Astrocyte (in vitro differentiated cells and primary cell): ENCODE results near the gene ZP1. TPM values are rescaled to one million over a fixed set of nuclear protein-coding genes. Genes with fewer than 3 reads are reported as not detected.

ENCODE experiments used
- DNase-seq: peaks from one replicate; pipeline ENCODE4 v3.0.0-alpha.2; 2010; ENCODE audit warnings: low read depth
- FAIRE-seq: peaks from 2 replicates; lab custom pipeline; 2011; peaks lifted over from hg19 to GRCh38; lab: Jason Lieb, UNC
- H2AFZ ChIP-seq: 2 replicates; pipeline ENCODE4 v1.6.0; 2012; ENCODE audit warnings: low read depth, low read length, inconsistent platforms
- H3K27ac ChIP-seq: 2 replicates; pipeline ENCODE4 v1.5.1; 2011; ENCODE audit warnings: low read depth, low read length, inconsistent platforms
- H3K27me3 ChIP-seq: 2 replicates; pipeline ENCODE4 v1.6.0; 2011; ENCODE audit warnings: low read length, inconsistent platforms; ENCODE audit not compliant: insufficient read depth
- H3K36me3 ChIP-seq: 2 replicates; pipeline ENCODE4 v1.5.1; 2011; ENCODE audit warnings: low read length, inconsistent platforms; ENCODE audit not compliant: insufficient read depth
- H3K4me1 ChIP-seq: 2 replicates; pipeline ENCODE4 v1.5.1; 2011; ENCODE audit warnings: low read length, inconsistent platforms; ENCODE audit not compliant: insufficient read depth
- H3K4me2 ChIP-seq: 2 replicates; pipeline ENCODE4 v1.6.0; 2012; ENCODE audit warnings: low read length, inconsistent platforms
- H3K4me3 ChIP-seq: 2 replicates; pipeline ENCODE4 v1.5.1; 2011; ENCODE audit warnings: low read depth, mild to moderate bottlenecking, low read length, inconsistent platforms; ENCODE audit not compliant: insufficient read depth
- H3K79me2 ChIP-seq: 2 replicates; pipeline ENCODE4 v1.6.0; 2012; ENCODE audit warnings: mild to moderate bottlenecking, low read length, inconsistent platforms; ENCODE audit not compliant: insufficient read depth
- H3K9ac ChIP-seq: 2 replicates; pipeline ENCODE4 v1.6.0; 2012; ENCODE audit warnings: mild to moderate bottlenecking, low read length, inconsistent platforms
- H3K9me3 ChIP-seq: 2 replicates; pipeline ENCODE4 v1.5.1; 2012; ENCODE audit warnings: low read depth, mild to moderate bottlenecking, low read length, inconsistent platforms; ENCODE audit not compliant: insufficient read depth
- H4K20me1 ChIP-seq: 2 replicates; pipeline ENCODE4 v1.6.0; 2012; ENCODE audit warnings: low read length, inconsistent platforms; ENCODE audit not compliant: insufficient read depth
- H3K27ac Mint-ChIP-seq: one replicate; pipeline ENCODE4 v1.8.0; 2021; ENCODE audit warnings: mild to moderate bottlenecking, mixed read lengths; ENCODE audit not compliant: unreplicated experiment
- H3K27me3 Mint-ChIP-seq: one replicate; pipeline ENCODE4 v1.8.0; 2021; ENCODE audit warnings: low read depth, mixed read lengths; ENCODE audit not compliant: unreplicated experiment
- H3K36me3 Mint-ChIP-seq: one replicate; pipeline ENCODE4 v1.8.0; 2021; ENCODE audit warnings: low read depth, mixed read lengths; ENCODE audit not compliant: unreplicated experiment
- H3K4me1 Mint-ChIP-seq: one replicate; pipeline ENCODE4 v1.8.0; 2021; ENCODE audit warnings: low read depth, mixed read lengths; ENCODE audit not compliant: unreplicated experiment
- H3K4me3 Mint-ChIP-seq: one replicate; pipeline ENCODE4 v1.8.0; 2021; ENCODE audit warnings: mild to moderate bottlenecking, moderate library complexity, mixed read lengths; ENCODE audit not compliant: unreplicated experiment
- H3K9me3 Mint-ChIP-seq: one replicate; pipeline ENCODE4 v1.8.0; 2021; ENCODE audit warnings: mild to moderate bottlenecking, mixed read lengths; ENCODE audit not compliant: unreplicated experiment
- EZH2 ChIP-seq: IDR thresholded peaks from 2 replicates; pipeline ENCODE4 v1.6.1; 2012; ENCODE audit warnings: mild to moderate bottlenecking, low read length, inconsistent platforms; ENCODE audit not compliant: insufficient read depth
- total RNA-seq: library from RNA; stranded (reverse); gene quantifications from 2 replicates; pipeline ENCODE4 v1.2.1, GENCODE V29; 2021
- TF ChIP-seq, protein P1 (sequence below): IDR thresholded peaks from 2 replicates; pipeline ENCODE4 v1.5.1; 2011; ENCODE audit warnings: low read depth, mild to moderate bottlenecking, inconsistent platforms, low read length, moderate library complexity; ENCODE audit not compliant: insufficient read depth

The ZP1 gene
- total RNA-seq, 1 donor from 2014 or later: not detected

DNA sequence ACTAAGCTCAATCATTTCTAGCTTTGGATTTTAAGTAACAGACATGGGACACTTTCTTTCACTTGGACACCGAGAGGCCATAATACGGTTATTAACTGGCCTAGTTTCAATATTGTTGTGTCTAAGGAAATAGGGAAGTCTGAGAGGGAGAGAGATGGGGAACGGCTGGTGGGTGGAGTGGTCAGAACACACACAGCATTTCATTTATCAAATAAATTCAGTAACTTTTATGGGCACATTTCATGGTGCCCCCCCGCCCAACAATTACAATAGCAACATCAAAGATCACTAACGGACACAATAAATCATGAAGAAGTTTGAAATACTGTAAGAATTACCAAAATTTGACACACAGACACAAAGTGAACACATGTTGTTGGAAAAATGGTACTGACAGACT, 28.3 kb downstream of the ZP1 start:
- TF ChIP-seq, protein P1, sequence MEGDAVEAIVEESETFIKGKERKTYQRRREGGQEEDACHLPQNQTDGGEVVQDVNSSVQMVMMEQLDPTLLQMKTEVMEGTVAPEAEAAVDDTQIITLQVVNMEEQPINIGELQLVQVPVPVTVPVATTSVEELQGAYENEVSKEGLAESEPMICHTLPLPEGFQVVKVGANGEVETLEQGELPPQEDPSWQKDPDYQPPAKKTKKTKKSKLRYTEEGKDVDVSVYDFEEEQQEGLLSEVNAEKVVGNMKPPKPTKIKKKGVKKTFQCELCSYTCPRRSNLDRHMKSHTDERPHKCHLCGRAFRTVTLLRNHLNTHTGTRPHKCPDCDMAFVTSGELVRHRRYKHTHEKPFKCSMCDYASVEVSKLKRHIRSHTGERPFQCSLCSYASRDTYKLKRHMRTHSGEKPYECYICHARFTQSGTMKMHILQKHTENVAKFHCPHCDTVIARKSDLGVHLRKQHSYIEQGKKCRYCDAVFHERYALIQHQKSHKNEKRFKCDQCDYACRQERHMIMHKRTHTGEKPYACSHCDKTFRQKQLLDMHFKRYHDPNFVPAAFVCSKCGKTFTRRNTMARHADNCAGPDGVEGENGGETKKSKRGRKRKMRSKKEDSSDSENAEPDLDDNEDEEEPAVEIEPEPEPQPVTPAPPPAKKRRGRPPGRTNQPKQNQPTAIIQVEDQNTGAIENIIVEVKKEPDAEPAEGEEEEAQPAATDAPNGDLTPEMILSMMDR: no peak
- no peak for TF ChIP-seq EZH2
- no peak overlapping the region for H3K9ac ChIP-seq
- no peaks in the 10 kb centered on the region for H3K27me3 ChIP-seq
- H3K27ac ChIP-seq: no peak overlapping the region
- no peak overlapping the region for H2AFZ ChIP-seq
- no peaks in the 10 kb centered on the region for H3K27me3 Mint-ChIP-seq
- H3K4me3 Mint-ChIP-seq: no peak overlapping the region
- peaks cover 41% of the 10 kb centered on the region for H4K20me1 ChIP-seq
- no peak overlapping the region for H3K4me2 ChIP-seq
- no peak overlapping the region for H3K4me3 ChIP-seq
- no peaks in the 10 kb centered on the region for H3K4me1 Mint-ChIP-seq
- DNase-seq: no peak
- H3K36me3 Mint-ChIP-seq: peaks cover 13% of the 10 kb centered on the region
- peaks cover 57% of the 10 kb centered on the region for H3K36me3 ChIP-seq
- H3K9me3 ChIP-seq: no peaks in the 10 kb centered on the region
- no peaks in the 10 kb centered on the region for H3K4me1 ChIP-seq
- FAIRE-seq: no peak
- H3K9me3 Mint-ChIP-seq: no peaks in the 10 kb centered on the region
- H3K79me2 ChIP-seq: no peaks in the 10 kb centered on the region
- no peak overlapping the region for H3K27ac Mint-ChIP-seq

DNA sequence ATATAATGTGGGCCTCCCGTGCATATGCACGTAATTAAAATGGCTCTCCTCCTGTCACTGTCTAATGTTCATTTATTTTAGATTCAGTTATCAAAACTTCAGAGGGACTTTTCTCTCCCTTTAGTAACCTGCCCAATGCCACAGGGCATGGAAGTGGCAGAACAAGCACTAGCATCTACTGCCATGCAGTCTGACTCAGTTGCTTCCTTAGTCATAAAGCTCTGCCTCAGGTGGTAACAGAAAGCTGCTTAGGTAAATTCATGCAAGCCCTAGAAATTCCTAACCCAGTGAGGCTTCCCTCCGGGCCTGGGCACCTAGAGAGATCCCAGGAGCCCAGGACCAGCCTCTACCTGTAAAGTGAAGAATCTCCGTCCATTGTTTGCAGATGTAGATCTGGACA, 30.2 kb downstream of the ZP1 start:
- Mint-ChIP-seq H3K36me3 (peaks cover 14% of the 10 kb centered on the region), H3K27ac (no peak overlapping the region), H3K4me3 (no peak overlapping the region)

More for the DNA sequence above, 30.2 kb downstream of the ZP1 start:
- H4K20me1 ChIP-seq: peaks cover 46% of the 10 kb centered on the region
- H3K36me3 ChIP-seq: peaks cover 62% of the 10 kb centered on the region
- FAIRE-seq (no peak), DNase-seq (no peak)
- H3K9me3 ChIP-seq: no peaks in the 10 kb centered on the region
- no peak overlapping the region for H3K4me2 ChIP-seq
- no peaks in the 10 kb centered on the region for H3K27me3 Mint-ChIP-seq
- no peak overlapping the region for H3K27ac ChIP-seq
- H3K4me1 ChIP-seq: no peaks in the 10 kb centered on the region
- H2AFZ ChIP-seq: no peak overlapping the region
- H3K9me3 Mint-ChIP-seq: no peaks in the 10 kb centered on the region
- H3K4me3 ChIP-seq: no peak overlapping the region
- no peaks in the 10 kb centered on the region for H3K27me3 ChIP-seq
- no peaks in the 10 kb centered on the region for H3K4me1 Mint-ChIP-seq
- TF ChIP-seq EZH2: no peak
- TF ChIP-seq, protein P1: no peak
- H3K79me2 ChIP-seq: no peaks in the 10 kb centered on the region
- no peak overlapping the region for H3K9ac ChIP-seq
